Measurements from ENCODE around the gene CFAP65.

CFAP65 gene

GRCh38 chr2:219010162-219010756, 31.1 kb downstream of the CFAP65 start:
- DNase-seq (ENCODE audit: low spot score): no peak

- DNase-seq (ENCODE audit: low spot score): no peak
Observed at GRCh38 chr2:219009294-219009693, 32.0 kb downstream of the CFAP65 start.

- no peak for DNase-seq (ENCODE audit: low spot score)
Observed at GRCh38 chr2:219003979-219004378, 37.3 kb downstream of the CFAP65 start.

GRCh38 chr2:219003267-219003634, 38.1 kb downstream of the CFAP65 start:
- no peak for DNase-seq (ENCODE audit: low spot score)

GRCh38 chr2:219002395-219003266, 38.7 kb downstream of the CFAP65 start:
- no peak for DNase-seq (ENCODE audit: low spot score)

- DNase-seq (ENCODE audit: low spot score): no peak
Observed at GRCh38 chr2:219001577-219002394, 39.5 kb downstream of the CFAP65 start.

GRCh38 chr2:219001100-219001576, 40.2 kb downstream of the CFAP65 start:
- no peak for DNase-seq (ENCODE audit: low spot score)

- DNase-seq (ENCODE audit: low spot score): no peak
Observed at GRCh38 chr2:219000569-219000960, 40.8 kb downstream of the CFAP65 start.

- DNase-seq (ENCODE audit: low spot score): no peak
Observed at GRCh38 chr2:218999881-219000568, 41.3 kb downstream of the CFAP65 start.

GRCh38 chr2:218999021-218999880, 42.1 kb downstream of the CFAP65 start:
- no peak for DNase-seq (ENCODE audit: low spot score)

- no peak for DNase-seq (ENCODE audit: low spot score)
Observed at GRCh38 chr2:218998414-218999002, 42.8 kb downstream of the CFAP65 start.

GRCh38 chr2:218997731-218998130, 43.6 kb downstream of the CFAP65 start:
- no peak for DNase-seq (ENCODE audit: low spot score)

- no peak for DNase-seq (ENCODE audit: low spot score)
Observed at GRCh38 chr2:218996937-218997336, 44.4 kb downstream of the CFAP65 start.

- peak; percentile 92 for DNase-seq (ENCODE audit: low spot score)
Observed at GRCh38 chr2:218995972-218996711, 45.2 kb downstream of the CFAP65 start.

GRCh38 chr2:218995561-218995960, 45.8 kb downstream of the CFAP65 start:
- no peak for DNase-seq (ENCODE audit: low spot score)

- no peak for DNase-seq (ENCODE audit: low spot score)
Observed at GRCh38 chr2:218993345-218994315, 47.7 kb downstream of the CFAP65 start, which contains the start of gene CRYBA2. CRYBA2 (minus strand) TSS chr2:218993422; CDS start chr2:218993176, 246 bp downstream.

- no peak for DNase-seq (ENCODE audit: low spot score)
Observed at GRCh38 chr2:218992703-218993344, 48.5 kb downstream of the CFAP65 start.

GRCh38 chr2:218992196-218992595, 49.1 kb downstream of the CFAP65 start:
- DNase-seq (ENCODE audit: low spot score): no peak
